ENCODE data around the gene CRBN.

Gene CRBN

GRCh38 chr3:3209057-3209456 lies 29.6 kb upstream of the CRBN start:
- no peak overlapping the region for H3K4me3 ChIP-seq (ENCODE audit: control insufficient read depth, low read depth, low read length)
- no peak for DNase-seq (ENCODE audit: low read depth)
- no peak for TF ChIP-seq CTCF (IDR thresholded peaks at IDR 0.05; ENCODE audit: control insufficient read depth, insufficient read depth, low read depth, low read length, missing control alignments)

GRCh38 chr3:3201611-3202010 lies 22.1 kb upstream of the CRBN start:
- H3K4me3 ChIP-seq (ENCODE audit: control insufficient read depth, low read depth, low read length): no peak overlapping the region
- DNase-seq (ENCODE audit: low read depth): no peak
- TF ChIP-seq CTCF (IDR thresholded peaks at IDR 0.05; ENCODE audit: control insufficient read depth, insufficient read depth, low read depth, low read length, missing control alignments): no peak

- H3K4me3 ChIP-seq (ENCODE audit: control insufficient read depth, low read depth, low read length): no peak overlapping the region
- DNase-seq (ENCODE audit: low read depth): peak; percentile 35
- TF ChIP-seq CTCF (IDR thresholded peaks at IDR 0.05; ENCODE audit: control insufficient read depth, insufficient read depth, low read depth, low read length, missing control alignments): peak; percentile 72
Measured at GRCh38 chr3:3200632-3201212, 21.2 kb upstream of the CRBN start.

- no peak overlapping the region for H3K4me3 ChIP-seq (ENCODE audit: control insufficient read depth, low read depth, low read length)
- DNase-seq (ENCODE audit: low read depth): no peak
- no peak for TF ChIP-seq CTCF (IDR thresholded peaks at IDR 0.05; ENCODE audit: control insufficient read depth, insufficient read depth, low read depth, low read length, missing control alignments)
Measured at GRCh38 chr3:3199306-3199705, 19.8 kb upstream of the CRBN start.

GRCh38 chr3:3196148-3196861 lies 16.8 kb upstream of the CRBN start:
- peak; percentile 55 for TF ChIP-seq CTCF (IDR thresholded peaks at IDR 0.05; ENCODE audit: control insufficient read depth, insufficient read depth, low read depth, low read length, missing control alignments)
- DNase-seq (ENCODE audit: low read depth): no peak
- no peak overlapping the region for H3K4me3 ChIP-seq (ENCODE audit: control insufficient read depth, low read depth, low read length)

- no peak for DNase-seq (ENCODE audit: low read depth)
- H3K4me3 ChIP-seq (ENCODE audit: control insufficient read depth, low read depth, low read length): no peak overlapping the region
- no peak for TF ChIP-seq CTCF (IDR thresholded peaks at IDR 0.05; ENCODE audit: control insufficient read depth, insufficient read depth, low read depth, low read length, missing control alignments)
Measured at GRCh38 chr3:3194861-3195260, 15.4 kb upstream of the CRBN start.

Measured in AG09309 (cell line).